A673 (cell line): ENCODE results near the gene ZBTB8A.

Experiments
- CTCF ChIP-seq: fragments of 300-800, 200-600 bp; sonication (generic); conservative IDR thresholded peaks from 2 replicates; pipeline ENCODE4 v1.5.1; 2017; ENCODE audit warnings: low read depth, mild to moderate bottlenecking, antibody characterized with exemption, low read length, moderate library complexity, mixed read lengths
- EZH2 ChIP-seq: fragments of 200-600 bp; sonication (generic); IDR thresholded peaks from 2 replicates; pipeline ENCODE4 v1.6.1; 2017; ENCODE audit warnings: borderline replicate concordance, low read depth, mild to moderate bottlenecking, mixed read lengths, antibody characterized with exemption, low read length; ENCODE audit not compliant: poor library complexity, severe bottlenecking

- peak; percentile 41; the same call in 1 of the 2 replicates for TF ChIP-seq CTCF
- no peak for TF ChIP-seq EZH2
Measured at GRCh38 chr1:32619701-32620485, 80.7 kb downstream of the ZBTB8A start.
